Adrenal gland (tissue), 5 donors: Measurements from ENCODE around the gene SH3BP5L.

Experiments used
- POLR2A ChIP-seq, 2 donors: fragments of 450-650 bp; IDR thresholded peaks; one replicate each; pipeline ENCODE4 v1.6.1; 2017; ENCODE audit warnings: antibody characterized with exemption in 2 of 2, mild to moderate bottlenecking in 2 of 2, moderate library complexity in 1 of 2
- TF ChIP-seq, protein P1 (sequence below), 6 experiments: fragments of 450-650 bp in 4 of 6; fragments of 200-600 bp in 2 of 6; sonication (generic) in 1 of 6; IDR thresholded peaks; 1 replicate in 5 of 6; 2 replicates in 1 of 6; pipeline versions ENCODE4 v1.5.1 to v1.8.0; 2016 to 2021; ENCODE audit warnings: antibody characterized with exemption in 6 of 6, mild to moderate bottlenecking in 2 of 6, moderate library complexity in 1 of 6
- donor health status: DM: no; HTN: no; CAD: no.

- TF ChIP-seq POLR2A (IDR thresholded peaks at IDR 0.05): no peak
- TF ChIP-seq, protein P1, sequence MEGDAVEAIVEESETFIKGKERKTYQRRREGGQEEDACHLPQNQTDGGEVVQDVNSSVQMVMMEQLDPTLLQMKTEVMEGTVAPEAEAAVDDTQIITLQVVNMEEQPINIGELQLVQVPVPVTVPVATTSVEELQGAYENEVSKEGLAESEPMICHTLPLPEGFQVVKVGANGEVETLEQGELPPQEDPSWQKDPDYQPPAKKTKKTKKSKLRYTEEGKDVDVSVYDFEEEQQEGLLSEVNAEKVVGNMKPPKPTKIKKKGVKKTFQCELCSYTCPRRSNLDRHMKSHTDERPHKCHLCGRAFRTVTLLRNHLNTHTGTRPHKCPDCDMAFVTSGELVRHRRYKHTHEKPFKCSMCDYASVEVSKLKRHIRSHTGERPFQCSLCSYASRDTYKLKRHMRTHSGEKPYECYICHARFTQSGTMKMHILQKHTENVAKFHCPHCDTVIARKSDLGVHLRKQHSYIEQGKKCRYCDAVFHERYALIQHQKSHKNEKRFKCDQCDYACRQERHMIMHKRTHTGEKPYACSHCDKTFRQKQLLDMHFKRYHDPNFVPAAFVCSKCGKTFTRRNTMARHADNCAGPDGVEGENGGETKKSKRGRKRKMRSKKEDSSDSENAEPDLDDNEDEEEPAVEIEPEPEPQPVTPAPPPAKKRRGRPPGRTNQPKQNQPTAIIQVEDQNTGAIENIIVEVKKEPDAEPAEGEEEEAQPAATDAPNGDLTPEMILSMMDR (IDR thresholded peaks at IDR 0.05): no peak
These were observed 10.2 kb downstream of the SH3BP5L start for GRCh38 chr1:248815407-248816034.
